ENCODE measurements around the gene SLC26A1.

SLC26A1 gene

DNA sequence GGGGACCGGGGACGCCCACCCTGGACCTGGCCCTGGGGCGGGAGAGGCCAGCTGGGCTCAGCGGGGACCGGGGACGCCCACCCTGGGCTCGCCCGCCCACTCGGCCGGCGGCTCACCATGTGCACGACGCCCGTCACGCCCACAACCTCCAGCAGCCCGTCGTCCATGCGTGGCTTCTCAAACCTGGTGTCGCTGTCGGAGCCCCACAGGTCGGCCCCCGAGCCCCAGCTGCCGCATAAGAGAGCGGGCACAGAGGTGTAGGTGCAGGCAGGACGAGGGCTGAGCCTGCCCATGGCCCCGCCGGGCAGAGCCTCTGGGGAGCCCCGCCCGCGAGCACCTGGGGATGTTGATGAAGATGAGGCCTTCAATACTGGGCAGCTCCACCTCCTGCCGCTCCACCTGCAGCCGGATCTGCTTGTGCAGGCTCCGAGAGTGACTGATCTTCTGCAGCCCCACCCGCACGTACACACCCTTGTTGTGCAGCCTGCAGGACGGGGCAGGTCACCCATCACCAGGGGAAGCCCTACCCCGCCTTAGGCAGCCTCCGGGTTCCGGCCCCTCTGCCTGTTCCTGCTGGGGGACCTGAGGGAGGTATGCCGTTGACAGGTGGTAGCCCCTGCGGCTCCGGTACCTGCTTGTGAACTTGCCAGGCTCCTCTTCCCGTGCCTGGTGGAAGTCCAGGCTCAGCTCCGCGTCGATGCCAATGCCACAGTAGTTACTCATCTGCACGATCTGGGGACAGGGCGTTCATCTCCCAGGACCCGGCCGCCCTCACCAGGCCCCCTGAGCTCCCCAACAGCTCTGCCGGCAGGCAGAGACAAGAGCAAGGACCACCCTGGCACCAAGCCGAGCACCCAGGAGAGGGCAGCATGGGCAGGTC, 31.6 kb downstream of the SLC26A1 start:
- H3K27ac ChIP-seq, result peak overlapping the region; percentile 91
- TF ChIP-seq CTCF (conservative IDR thresholded peaks at IDR 0.05) (no peak), ZFX (IDR thresholded peaks at IDR 0.05) (no peak)

DNA sequence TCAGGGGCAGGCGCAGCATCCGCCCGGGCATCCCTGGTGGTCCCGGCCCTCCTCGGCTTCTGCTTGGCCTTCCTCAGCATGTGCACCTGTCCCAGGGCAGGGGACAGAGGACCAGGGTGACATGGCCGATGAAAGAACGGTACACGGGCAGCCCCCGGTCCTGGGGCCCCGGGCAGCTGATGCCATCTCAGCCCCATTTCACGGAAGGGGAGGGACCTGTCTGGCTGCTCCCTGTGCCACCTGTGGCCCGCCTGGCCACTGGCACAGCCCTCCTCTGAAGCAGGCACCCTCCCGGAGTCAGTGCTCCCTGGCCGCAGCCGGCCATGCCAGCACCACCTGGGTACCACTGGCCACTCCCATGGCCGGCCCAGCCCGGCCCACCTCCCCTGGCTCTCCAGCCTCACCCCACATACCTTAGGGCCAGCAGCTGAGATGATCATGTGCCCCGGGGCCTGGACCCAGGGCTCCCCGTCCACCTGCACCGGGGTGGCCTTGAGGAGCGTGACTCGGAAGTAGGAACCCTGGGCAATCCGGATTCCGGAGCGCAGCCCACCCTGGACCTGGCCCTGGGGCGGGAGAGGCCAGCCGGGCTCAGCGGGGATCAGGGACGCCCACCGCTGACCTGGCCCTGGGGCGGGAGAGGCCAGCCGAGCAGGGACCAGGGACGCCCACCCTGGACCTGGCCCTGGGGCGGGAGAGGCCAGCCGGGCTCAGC, 32.4 kb downstream of the SLC26A1 start:
- no peak for TF ChIP-seq CTCF (conservative IDR thresholded peaks at IDR 0.05)
- no peak for TF ChIP-seq ZFX (IDR thresholded peaks at IDR 0.05)
- H3K27ac ChIP-seq, result no peak overlapping the region

- no peak overlapping the region for H3K27ac ChIP-seq
These were observed 33.0 kb downstream of the SLC26A1 start for GRCh38 chr4:960140-960635.

DNA sequence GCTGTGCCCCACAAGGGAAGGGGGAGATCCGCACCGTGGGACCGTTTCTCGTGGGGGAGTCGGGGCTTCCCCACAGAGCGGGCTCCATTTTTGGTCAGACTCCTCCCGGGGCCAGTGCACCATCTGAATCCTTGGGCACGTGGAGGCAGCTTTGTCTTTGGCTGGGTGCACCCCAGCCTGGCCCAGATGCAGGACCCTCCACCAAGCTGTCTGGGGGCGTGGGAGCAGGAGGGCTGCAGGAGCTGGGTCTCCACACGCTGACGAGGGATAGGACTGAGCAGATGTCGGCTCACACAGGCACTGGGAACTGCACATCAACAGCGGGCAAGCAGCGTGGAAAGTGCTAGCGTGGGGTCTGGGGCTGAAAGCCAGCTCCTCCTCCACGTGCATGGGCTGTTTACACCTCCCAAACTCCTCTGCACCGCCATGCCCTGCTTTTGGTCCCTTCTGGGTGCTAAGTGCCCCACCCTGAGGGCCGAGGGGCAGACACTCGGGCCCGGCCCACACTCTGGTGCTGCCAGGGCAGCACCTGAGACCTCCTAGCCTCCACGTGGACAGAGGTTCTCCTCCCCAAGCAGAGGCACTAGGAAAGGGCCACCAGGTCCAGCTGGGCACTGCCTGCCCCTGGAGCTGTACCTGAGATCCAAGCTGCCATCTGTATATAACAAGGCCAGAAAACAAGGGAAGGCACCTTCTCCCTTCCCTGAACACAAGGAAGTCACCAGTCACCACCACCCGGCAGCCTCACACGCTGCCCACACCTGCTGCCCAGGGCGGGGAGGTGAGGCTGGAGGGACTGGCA, 33.7 kb downstream of the SLC26A1 start:
- no peak for TF ChIP-seq CTCF (conservative IDR thresholded peaks at IDR 0.05)
- no peak for TF ChIP-seq ZFX (IDR thresholded peaks at IDR 0.05)
- no peak overlapping the region for H3K27ac ChIP-seq

More at GRCh38 chr4:960140-960635, 33.0 kb downstream of the SLC26A1 start:
- TF ChIP-seq ZFX (IDR thresholded peaks at IDR 0.05), result no peak
- TF ChIP-seq CTCF (conservative IDR thresholded peaks at IDR 0.05), result no peak

DNA sequence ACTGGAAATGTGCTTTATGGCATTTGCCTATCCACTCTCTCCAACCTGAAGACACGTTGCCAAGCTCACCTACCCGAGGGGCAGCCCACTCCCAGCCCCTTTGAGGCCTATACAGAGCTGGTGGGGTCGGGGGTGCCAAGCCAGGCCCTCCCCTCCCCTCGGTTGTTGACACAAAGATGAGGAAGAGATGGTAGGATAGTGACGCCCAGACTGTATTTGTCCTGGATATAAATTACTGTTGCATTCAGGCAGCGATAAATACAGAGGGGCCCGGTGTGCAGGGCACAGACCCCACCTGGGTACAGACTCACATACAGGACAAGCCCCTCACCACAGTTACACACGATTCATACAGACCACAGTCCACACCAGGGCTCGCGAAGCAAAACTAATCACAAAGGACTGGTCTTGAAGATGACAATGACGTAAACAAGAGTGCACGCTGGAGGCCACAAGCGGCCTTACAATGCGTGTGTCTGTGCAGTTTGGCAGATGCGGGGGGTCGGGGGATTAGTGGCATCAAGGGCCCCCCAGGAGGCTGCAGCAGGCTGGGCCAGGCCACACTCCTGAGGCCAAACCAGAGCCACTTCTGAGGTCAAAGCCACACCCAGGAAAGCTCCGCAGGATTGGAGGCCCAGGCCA, 34.4 kb downstream of the SLC26A1 start:
- no peak overlapping the region for H3K27ac ChIP-seq
- TF ChIP-seq ZFX (IDR thresholded peaks at IDR 0.05) (no peak), CTCF (conservative IDR thresholded peaks at IDR 0.05) (no peak)

- H3K27ac ChIP-seq, result no peak overlapping the region
- no peak for TF ChIP-seq CTCF (conservative IDR thresholded peaks at IDR 0.05)
- no peak for TF ChIP-seq ZFX (IDR thresholded peaks at IDR 0.05)
These were observed 34.9 kb downstream of the SLC26A1 start for GRCh38 chr4:958314-958665.

Data from C4-2B (cell line).